ENCODE results near the gene TMSB4X.

- TF ChIP-seq CTCF (conservative IDR thresholded peaks at IDR 0.05; ENCODE audit: low read length) (no peak), EZH2phosphoT487 (IDR thresholded peaks at IDR 0.05; ENCODE audit: borderline replicate concordance, low read depth, low read length) (no peak)
Observed at GRCh38 chrX:13013363-13014110, 38.6 kb downstream of the TMSB4X start.

Data from OCI-LY7 (cell line).